ENCODE results near the gene MTHFD1L.

Gene MTHFD1L

GRCh38 chr6:151095538-151096254, 230.2 kb downstream of the MTHFD1L start:
- TF ChIP-seq CTCF (IDR thresholded peaks at IDR 0.05; ENCODE audit: low read depth, low read length), result no peak
- no peak overlapping the region for H3K4me3 ChIP-seq (ENCODE audit: low read depth, low read length)
- DNase-seq (ENCODE audit: low read depth, low spot score), result no peak
- in situ Hi-C loops (cut with HindIII; ENCODE audit: low sequenced_read_pairs), result no loop called here

GRCh38 chr6:151096255-151096612, 230.7 kb downstream of the MTHFD1L start:
- DNase-seq (ENCODE audit: low read depth, low spot score), result no peak
- TF ChIP-seq CTCF (IDR thresholded peaks at IDR 0.05; ENCODE audit: low read depth, low read length), result no peak
- H3K4me3 ChIP-seq (ENCODE audit: low read depth, low read length), result no peak overlapping the region
- in situ Hi-C loops (cut with HindIII; ENCODE audit: low sequenced_read_pairs), result no loop called here

GRCh38 chr6:151096691-151097606, 231.4 kb downstream of the MTHFD1L start:
- peak; percentile 42 for DNase-seq (ENCODE audit: low read depth, low spot score)
- H3K4me3 ChIP-seq (ENCODE audit: low read depth, low read length), result no peak overlapping the region
- no peak for TF ChIP-seq CTCF (IDR thresholded peaks at IDR 0.05; ENCODE audit: low read depth, low read length)
- in situ Hi-C loops (cut with HindIII; ENCODE audit: low sequenced_read_pairs), result no loop called here

GRCh38 chr6:151098166-151098565, 232.7 kb downstream of the MTHFD1L start:
- H3K4me3 ChIP-seq (ENCODE audit: low read depth, low read length), result no peak overlapping the region
- DNase-seq (ENCODE audit: low read depth, low spot score), result no peak
- in situ Hi-C loops (cut with HindIII; ENCODE audit: low sequenced_read_pairs), result no loop called here
- no peak for TF ChIP-seq CTCF (IDR thresholded peaks at IDR 0.05; ENCODE audit: low read depth, low read length)

GRCh38 chr6:151100326-151100725, 234.8 kb downstream of the MTHFD1L start:
- no peak overlapping the region for H3K4me3 ChIP-seq (ENCODE audit: low read depth, low read length)
- in situ Hi-C loops (cut with HindIII; ENCODE audit: low sequenced_read_pairs), result no loop called here
- DNase-seq (ENCODE audit: low read depth, low spot score), result no peak
- no peak for TF ChIP-seq CTCF (IDR thresholded peaks at IDR 0.05; ENCODE audit: low read depth, low read length)

- DNase-seq (ENCODE audit: low read depth, low spot score), result no peak
- in situ Hi-C loops (cut with HindIII; ENCODE audit: low sequenced_read_pairs), result no loop called here
These were observed 235.8 kb downstream of the MTHFD1L start for GRCh38 chr6:151101161-151101815.

More at GRCh38 chr6:151101161-151101815, 235.8 kb downstream of the MTHFD1L start:
- H3K4me3 ChIP-seq (ENCODE audit: low read depth, low read length), result no peak overlapping the region
- no peak for TF ChIP-seq CTCF (IDR thresholded peaks at IDR 0.05; ENCODE audit: low read depth, low read length)

Data from astrocyte of the spinal cord (primary cell).